Measurements from ENCODE around the gene ZNF304. TPM values are rescaled to one million over a fixed set of nuclear protein-coding genes. Genes with fewer than 3 reads are reported as not detected.

Gene ZNF304
- total and polyA plus RNA-seq, 2 of the 13 experiments (the other 11 are each of a cell fraction or from before 2014, with no cell fraction given): 3.4 to 8.0 TPM

- Histone ChIP-seq H3K9me3 (ENCODE audit: low read length) (no peaks in the 10 kb centered on the region), H3K4me1 (ENCODE audit: insufficient read depth, low read length) (peaks cover 41% of the 10 kb centered on the region)
- TSS peak; percentile 78 for BruUV-seq (replicated peaks)
- TF ChIP-seq USF2 (IDR thresholded peaks at IDR 0.05; ENCODE audit: low read depth, low read length) (no peak), USF2 (CRISPR knock-in tag; IDR thresholded peaks at IDR 0.05; ENCODE audit: borderline replicate concordance) (peak; percentile 96; the same call in 1 of the 2 replicates), ZBTB39 (CRISPR knock-in tag; IDR thresholded peaks at IDR 0.05) (peak; percentile 13; the same call in 1 of the 2 replicates), ELF4 (CRISPR knock-in tag; IDR thresholded peaks at IDR 0.05; ENCODE audit: borderline replicate concordance) (peak; percentile 54; the same call in 1 of the 2 replicates), RFX1 (IDR thresholded peaks at IDR 0.05) (no peak), MZF1 (CRISPR knock-in tag; IDR thresholded peaks at IDR 0.05; ENCODE audit: borderline replicate concordance) (no peak), CCDC6 (CRISPR knock-in tag; IDR thresholded peaks at IDR 0.05) (no peak), CEBPZ (IDR thresholded peaks at IDR 0.05; ENCODE audit: low read length) (0 out of 2 replicates have a peak, but pooled peaks have one; percentile 23), MAZ (IDR thresholded peaks at IDR 0.05; ENCODE audit: borderline replicate concordance, low read depth, low read length) (peak; percentile 82), MAZ (CRISPR knock-in tag; IDR thresholded peaks at IDR 0.05; ENCODE audit: low read depth) (no peak), ZFP91 (CRISPR knock-in tag; IDR thresholded peaks at IDR 0.05; ENCODE audit: borderline replicate concordance) (peak; percentile 99; the same call in 1 of the 2 replicates), ZNF205 (CRISPR knock-in tag; IDR thresholded peaks at IDR 0.05) (peak; percentile 17; the same call in 1 of the 2 replicates), ZNF264 (CRISPR knock-in tag; IDR thresholded peaks at IDR 0.05) (0 out of 2 replicates have a peak, but pooled peaks have one; percentile 23), SRF (IDR thresholded peaks at IDR 0.05; ENCODE audit: low read depth, low read length) (peak; percentile 100)
Measured at GRCh38 chr19:57389194-57389729, 38.2 kb downstream of the ZNF304 start.

More at GRCh38 chr19:57389194-57389729, 38.2 kb downstream of the ZNF304 start:
- Histone ChIP-seq H3K9ac (ENCODE audit: insufficient read depth, low read depth, low read length) (peak overlapping the region; percentile 68; the same call in 1 of the 2 replicates), H3K27ac (ENCODE audit: extremely low read length, insufficient read depth, low read length) (peak overlapping the region; percentile 97), H4K20me1 (ENCODE audit: insufficient read depth, low read length) (no peaks in the 10 kb centered on the region), H2AFZ (ENCODE audit: low read length) (peak overlapping the region; percentile 32), H3K36me3 (replicated peaks in 1 of 2; ENCODE audit: control insufficient read depth in 1 of 2, insufficient read depth in 2 of 2, low read length in 2 of 2) (peaks cover 3 to 6% of the 10 kb centered on the region in 2 experiments; a peak in 4 of 5 replicates), H3K4me2 (ENCODE audit: low read depth, low read length) (peak overlapping the region; percentile 93), H3K79me2 (ENCODE audit: insufficient read depth, low read length) (peaks cover 37% of the 10 kb centered on the region), H3K4me3 (replicated peaks in 1 of 3; ENCODE audit: insufficient read depth in 1 of 3, low read depth in 2 of 3, low read length in 3 of 3) (peak overlapping the region; percentile 43 to 88 (median 67); a peak in 4 of 6 replicates), H3K27me3 (ENCODE audit: control insufficient read depth in 1 of 2, insufficient read depth in 2 of 2, low read length in 2 of 2) (no peaks in the 10 kb centered on the region; a peak in 1 of 5 replicates)
- WGBS (ENCODE audit: low lambda C conversion rate): 66% methylated on average over 10 of the region's 11 CpGs
- CTCF ChIA-PET (ENCODE audit: low intra/inter-chr PET ratio, low total read pairs): no interaction called here
- DNase-seq (ENCODE audit: low spot score): no peak
- POLR2A ChIA-PET: interaction anchor here (0.9 to 2.0 kb wide), 6 partner anchors 17 to 71 kb away, joined by 3 to 21 read pairs (median 4); partner anchors contain the start of genes TRAPPC2B, ZNF304, ZNF547 and ZNF749
- ATAC-seq: no peak
- intact Hi-C loops (cut with micrococcal nuclease; ENCODE audit: unreplicated experiment): loop anchor here (1.0 kb wide), 1 partner anchor 26 kb away; the partner anchor contains the start of genes TRAPPC2B and ZNF547
- no peak for FAIRE-seq
- in situ Hi-C loops (cut with HindIII; ENCODE audit: extremely low pct_ligation_motif_present, low pct_unique_long_range_greater_than_20kb): no loop called here

Data from HepG2 (cell line).